HPDE6-E6E7 (cell line): ENCODE results near the gene CRABP2.

ENCODE experiments used
- DNase-seq: peaks from one replicate; pipeline ENCODE4 v3.0.0; 2011; ENCODE audit warnings: missing footprints; ENCODE audit errors: extremely low spot score

The CRABP2 gene

GRCh38 chr1:156709031-156709430 is 3.6 kb upstream of the CRABP2 start:
- no peak for DNase-seq

DNA sequence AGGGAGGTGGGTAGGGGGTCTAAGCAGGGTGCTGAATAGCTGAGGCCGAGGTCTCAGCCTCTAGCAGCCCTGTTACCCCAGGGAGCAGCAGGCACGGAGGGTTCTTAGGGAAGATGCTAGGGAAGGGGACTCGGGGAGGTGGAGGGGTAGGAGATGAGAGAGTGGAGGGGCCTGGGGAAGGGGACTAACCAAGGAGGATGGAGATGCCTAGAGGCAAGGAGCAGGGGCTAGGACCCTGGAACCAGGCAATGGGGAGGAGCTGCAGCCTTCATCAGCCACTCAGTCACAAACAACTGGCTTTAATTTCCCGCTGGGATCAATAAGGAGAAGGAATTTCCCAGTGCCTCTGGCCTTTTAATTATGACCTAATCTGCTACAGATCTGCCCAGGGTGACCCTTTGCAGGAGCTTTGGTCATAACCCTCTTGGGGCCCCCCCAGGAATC is 2.9 kb upstream of the CRABP2 start:
- no peak for DNase-seq

DNA sequence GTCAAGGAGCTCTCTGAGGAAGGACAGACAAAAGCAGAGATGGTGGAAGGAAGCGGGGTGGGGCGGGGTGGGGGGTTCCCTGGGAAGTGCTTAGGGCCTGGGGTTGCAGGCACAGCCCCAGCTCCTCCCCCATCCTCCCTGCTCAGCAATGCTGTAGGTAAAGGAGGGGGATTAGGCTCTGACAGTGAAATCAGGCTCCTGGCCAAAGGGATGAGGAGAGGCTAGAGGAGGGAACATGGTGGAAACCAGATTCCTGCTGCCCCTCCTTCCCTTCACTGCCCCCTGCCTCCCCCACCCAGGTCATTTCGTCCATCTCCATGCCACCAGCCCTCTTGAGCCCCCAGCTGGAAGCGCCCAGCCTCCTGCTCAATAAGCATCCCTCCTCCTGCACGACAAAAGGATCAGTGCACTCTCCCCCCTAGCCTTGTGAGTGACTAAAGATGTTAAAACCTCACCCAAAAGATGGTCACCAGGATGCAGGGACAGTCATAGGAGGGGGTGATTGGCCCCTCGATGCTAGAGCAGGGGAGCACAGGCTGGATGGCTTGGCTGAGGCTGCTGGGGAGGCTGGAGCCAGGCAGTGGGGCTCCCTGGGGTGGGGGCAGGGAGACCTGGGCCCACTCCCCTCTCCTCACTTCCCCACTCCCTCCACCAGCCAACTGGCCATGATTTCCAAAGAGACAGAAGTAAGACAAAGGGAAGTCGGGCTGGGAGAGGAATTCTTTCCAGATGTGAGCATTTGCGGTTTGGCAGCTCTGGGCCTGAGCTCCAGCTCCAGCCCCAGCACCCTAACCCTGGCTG is 2.2 kb upstream of the CRABP2 start:
- no peak for DNase-seq

DNA sequence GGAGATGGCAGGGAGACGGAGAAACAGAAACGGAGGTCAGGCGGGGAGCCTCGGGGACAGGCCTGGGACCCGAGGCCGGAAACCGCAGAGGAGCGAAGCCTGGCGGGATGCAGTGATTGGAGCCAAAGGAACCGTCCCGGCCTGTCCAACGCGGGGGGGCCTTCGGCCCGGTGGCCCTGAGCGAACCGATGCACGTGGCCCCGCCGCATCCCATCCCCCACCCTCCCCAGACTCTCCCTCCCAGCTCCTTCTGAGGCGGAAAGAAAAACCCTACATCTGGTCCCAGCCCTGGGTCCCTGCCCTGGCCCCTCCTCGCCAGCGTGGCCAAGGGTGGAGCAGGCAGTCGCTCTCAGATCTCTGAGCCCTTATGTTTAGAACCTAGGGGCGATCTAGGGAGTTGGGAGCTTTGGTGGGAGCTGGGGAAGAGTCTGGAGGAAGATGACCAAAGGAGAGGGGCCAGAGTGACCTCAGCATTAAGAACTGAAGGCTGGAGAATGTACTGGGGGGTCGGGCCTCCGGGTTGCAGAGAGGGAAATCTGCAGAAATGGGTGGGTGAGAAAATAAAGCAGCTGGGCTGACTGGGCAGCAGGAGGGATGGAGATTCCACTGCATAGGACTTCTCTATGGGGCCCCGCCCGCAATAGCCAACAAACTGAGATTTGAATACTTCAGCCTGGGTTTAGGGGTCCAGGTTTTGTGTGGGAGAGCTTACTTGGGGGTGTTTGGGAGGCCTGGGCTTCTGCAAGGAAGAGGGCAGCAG is 1.5 kb upstream of the CRABP2 start:
- no peak for DNase-seq

DNA sequence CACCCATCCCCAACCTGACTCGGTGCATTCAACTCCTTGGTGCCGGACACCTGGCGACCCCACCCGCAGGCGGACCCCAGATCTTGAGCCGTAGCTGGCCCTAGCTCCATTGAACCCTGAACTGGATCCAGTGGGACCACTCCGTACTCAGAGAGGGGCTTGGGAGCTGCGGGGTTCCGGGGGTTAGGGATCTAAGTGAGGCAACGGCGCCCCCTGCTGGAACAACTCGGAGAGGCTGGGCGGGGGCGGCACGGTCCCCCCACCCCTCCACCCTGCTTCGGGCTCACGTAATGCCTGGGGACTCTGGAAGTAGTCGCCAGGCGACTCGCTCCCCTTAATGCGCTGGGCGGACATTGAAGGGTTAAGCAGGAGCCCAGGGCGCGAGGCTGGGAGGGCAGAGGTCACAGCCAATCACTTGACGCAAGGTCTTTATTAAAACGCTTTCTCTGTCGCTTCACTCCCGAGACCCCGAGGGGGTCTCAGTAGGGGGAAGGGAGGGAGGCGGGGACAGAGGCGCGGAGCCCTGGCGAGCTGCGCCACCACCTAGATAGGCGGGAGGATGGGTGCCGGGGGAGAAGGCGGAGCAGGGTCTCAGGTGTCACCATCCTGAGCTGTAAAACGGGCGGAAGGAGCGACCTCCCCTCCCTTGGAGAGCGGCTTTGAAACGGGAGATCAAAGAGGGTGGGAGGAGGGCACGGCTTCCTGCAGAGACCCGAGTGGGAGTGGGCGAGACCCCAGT is 704 bp upstream of the CRABP2 start:
- no peak for DNase-seq

- peak; percentile 78 for DNase-seq
These were observed 458 bp downstream of the CRABP2 start for GRCh38 chr1:156704930-156705320.

DNA sequence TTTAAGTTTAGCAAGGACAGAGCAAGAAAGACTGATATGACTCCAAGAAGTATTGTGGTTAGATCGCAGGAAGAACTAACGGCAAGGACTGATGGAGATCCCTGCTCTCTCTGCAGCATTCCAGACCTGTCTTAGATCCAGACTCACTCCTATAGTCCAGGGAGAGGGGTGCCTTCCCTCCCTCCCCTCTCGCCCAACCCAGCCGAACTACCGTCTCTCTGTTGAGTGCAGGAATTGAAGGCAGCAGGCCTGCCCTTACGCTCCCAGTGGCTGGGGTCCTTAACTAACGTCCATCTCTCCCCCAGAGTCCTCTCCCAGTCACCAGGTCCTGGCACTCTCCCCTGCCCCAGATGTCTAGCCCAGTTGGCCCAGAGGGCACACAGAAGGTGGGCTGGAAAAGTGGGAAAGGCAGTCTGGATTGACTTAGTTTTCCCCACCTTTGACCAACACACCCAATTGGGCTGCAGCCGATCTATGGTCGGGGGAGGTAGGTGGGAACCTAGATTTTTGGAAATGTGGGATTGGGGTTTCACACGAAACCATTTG is 1.1 kb downstream of the CRABP2 start:
- DNase-seq = no peak

- no peak for DNase-seq
These were observed 1.6 kb downstream of the CRABP2 start for GRCh38 chr1:156703741-156704140.

DNA sequence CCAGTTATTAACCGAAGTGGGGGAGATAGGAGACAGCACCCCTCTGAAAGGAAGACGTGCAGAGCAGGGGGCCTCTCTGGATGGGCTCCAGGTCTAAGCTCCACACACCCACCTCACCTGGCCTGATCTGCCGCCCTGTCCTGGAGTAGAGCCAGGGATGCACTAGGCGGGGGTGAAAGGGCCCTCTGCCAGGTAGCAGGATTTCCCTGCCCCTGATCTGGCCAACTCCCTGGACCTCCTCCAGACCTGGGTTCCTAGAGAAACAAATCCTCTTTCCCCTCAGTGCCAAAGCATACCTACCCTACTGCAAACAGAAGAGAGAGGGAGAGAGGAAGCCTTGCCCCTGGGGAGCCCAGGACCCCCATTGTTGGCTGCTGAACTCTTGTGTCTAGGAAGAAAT is 2.0 kb downstream of the CRABP2 start:
- no peak for DNase-seq

- DNase-seq = no peak
These were observed 4.4 kb downstream of the CRABP2 start for GRCh38 chr1:156700736-156701531.

- DNase-seq = no peak
These were observed 6.4 kb downstream of the CRABP2 start for GRCh38 chr1:156698995-156699394.

GRCh38 chr1:156697481-156697880 is 7.9 kb downstream of the CRABP2 start:
- DNase-seq = no peak

GRCh38 chr1:156696755-156697154 is 8.6 kb downstream of the CRABP2 start:
- DNase-seq = no peak

- DNase-seq = no peak
These were observed 10.8 kb downstream of the CRABP2 start for GRCh38 chr1:156694690-156694962.

GRCh38 chr1:156693848-156694689 is 11.3 kb downstream of the CRABP2 start:
- no peak for DNase-seq

- peak; percentile 71 for DNase-seq
These were observed 12.2 kb downstream of the CRABP2 start for GRCh38 chr1:156692925-156693847.

GRCh38 chr1:156692441-156692924 is 12.9 kb downstream of the CRABP2 start:
- no peak for DNase-seq

DNA sequence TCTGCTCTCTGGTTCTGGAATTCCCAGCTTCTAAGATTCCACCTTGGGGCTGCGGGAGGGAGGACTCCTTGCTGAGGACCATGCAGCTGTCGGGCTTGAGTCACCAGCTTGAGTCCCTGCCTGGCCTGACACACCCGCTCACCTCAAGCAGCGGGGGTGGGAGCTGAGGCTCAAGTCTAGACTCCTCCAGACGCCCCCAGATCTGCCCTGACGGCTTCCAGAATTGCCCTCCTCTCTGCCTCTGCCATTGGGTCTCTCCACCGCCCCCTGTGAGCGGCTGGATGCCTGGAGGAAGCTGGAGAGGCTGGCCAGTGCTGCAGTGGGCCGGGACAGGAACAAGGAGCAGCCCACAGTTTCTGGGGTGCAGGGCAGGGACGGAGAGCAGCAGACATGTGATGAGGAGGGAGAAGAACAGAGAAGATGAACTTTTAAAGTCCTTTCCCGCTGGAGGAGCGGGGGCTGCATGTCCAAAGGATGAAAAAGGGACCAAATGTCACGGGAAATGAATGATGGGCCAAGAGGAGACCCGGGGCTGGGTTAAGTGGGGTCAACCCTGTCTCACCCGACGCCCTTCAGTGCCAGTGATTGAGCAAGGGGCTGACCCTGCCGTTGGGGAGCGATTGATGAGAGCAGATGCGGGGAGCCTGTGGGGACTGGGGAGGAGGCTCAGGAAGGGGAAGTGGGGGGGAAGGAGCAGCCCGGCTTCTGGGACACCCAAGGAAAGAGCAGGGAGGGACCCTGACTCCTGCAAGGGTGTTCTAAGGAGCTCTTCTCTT is 13.5 kb downstream of the CRABP2 start:
- DNase-seq = peak; percentile 74

DNA sequence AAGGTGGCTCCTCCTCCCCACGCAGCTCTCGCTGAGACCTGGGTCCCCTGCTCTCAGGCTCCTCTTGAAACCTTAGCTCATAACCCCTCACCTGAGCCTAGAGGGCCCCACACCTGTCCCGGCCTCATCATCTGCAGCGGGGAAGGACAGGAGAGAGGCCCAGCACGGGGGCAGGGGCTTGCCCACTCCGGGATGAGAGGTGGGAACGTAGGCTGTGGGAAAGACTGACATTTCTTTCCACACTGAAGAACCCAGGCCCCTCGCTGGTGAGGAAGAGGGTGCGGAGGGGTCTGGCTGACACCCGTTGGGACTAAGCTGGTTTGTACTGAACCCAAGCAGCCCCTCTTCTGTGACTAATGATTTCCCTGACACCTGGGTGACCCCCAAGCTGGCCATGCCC is 14.2 kb downstream of the CRABP2 start:
- no peak for DNase-seq
